OCI-LY7 (cell line): ENCODE data around the gene KCNJ9. TPM values are rescaled to one million over a fixed set of nuclear protein-coding genes. Genes with fewer than 3 reads are reported as not detected.
"Not testable (repeated sequence)": the region's sequence is repeated elsewhere in the genome, so short reads cannot be mapped to it uniquely, and the experiment has no call there.

ENCODE experiments used
- BruUV-seq: library from RNA; stranded (reverse); fragments of 400-500 nt; replicated peaks from 2 replicates; lab custom pipeline; 2021; lab: Mats Ljungman, UMichigan
- CTCF ChIA-PET: fragments of 300-600 bp; sonication (Branson Sonifier 250); formaldehyde crosslinking; loops from one replicate; lab custom pipeline; 2022; ENCODE audit warnings: antibody characterized with exemption; ENCODE audit not compliant: unreplicated experiment; lab: Charles Lee
- POLR2A ChIA-PET: fragments of 300-600 bp; sonication (Branson Sonifier 250); formaldehyde crosslinking; loops from one replicate; lab custom pipeline; 2022; ENCODE audit warnings: antibody characterized with exemption; lab: Charles Lee
- DNase-seq: peaks from one replicate; pipeline ENCODE4 v3.0.0-alpha.2; 2015; ENCODE audit warnings: low spot score
- H2AFZ ChIP-seq: fragments of 200-600 bp; sonication (generic), shearing (Covaris generic); 2 replicates; pipeline ENCODE4 v1.6.1; 2014; ENCODE audit warnings: mild to moderate bottlenecking, antibody characterized with exemption, low read length, moderate library complexity
- H3K27ac ChIP-seq: fragments of 200-600 bp; sonication (generic); 2 replicates; pipeline ENCODE4 v1.5.1; 2014; ENCODE audit warnings: mixed run types, low read depth, mild to moderate bottlenecking, moderate library complexity, low read length, inconsistent platforms; ENCODE audit not compliant: poor library complexity, severe bottlenecking
- H3K36me3 ChIP-seq: fragments of 200-600 bp; sonication (generic); 2 replicates; pipeline ENCODE4 v1.6.1; 2014; ENCODE audit warnings: mild to moderate bottlenecking, antibody characterized with exemption, low read length, moderate library complexity, mixed read lengths; ENCODE audit not compliant: insufficient read depth
- H3K4me1 ChIP-seq: fragments of 200-600 bp; sonication (generic); 2 replicates; pipeline ENCODE4 v1.5.1; 2014; ENCODE audit warnings: mild to moderate bottlenecking, low read length; ENCODE audit not compliant: insufficient read depth, poor library complexity, severe bottlenecking
- H3K4me2 ChIP-seq: fragments of 200-600 bp; sonication (generic); 2 replicates; pipeline ENCODE4 v1.6.1; 2014; ENCODE audit warnings: mild to moderate bottlenecking, low read length
- H3K4me3 ChIP-seq: fragments of 200-600 bp; sonication (generic); 2 replicates; pipeline ENCODE4 v1.5.1; 2014; ENCODE audit warnings: mild to moderate bottlenecking, low read depth, low read length; ENCODE audit not compliant: poor library complexity, severe bottlenecking
- H3K79me2 ChIP-seq: fragments of 200-600 bp; sonication (generic); 2 replicates; pipeline ENCODE4 v1.6.1; 2016; ENCODE audit warnings: low read depth, mild to moderate bottlenecking, low read length, moderate library complexity, mixed read lengths; ENCODE audit not compliant: insufficient read depth
- H3K9me2 ChIP-seq: fragments of 200-600 bp; sonication (generic); 2 replicates; pipeline ENCODE4 v1.6.1; 2016; ENCODE audit warnings: mild to moderate bottlenecking, low read length, mixed read lengths; ENCODE audit not compliant: insufficient read depth
- H3K9me3 ChIP-seq: fragments of 200-600 bp; sonication (generic); 2 replicates; pipeline ENCODE4 v1.6.1; 2014; ENCODE audit warnings: mild to moderate bottlenecking, mixed run types, low read length, mixed read lengths
- H4K20me1 ChIP-seq: fragments of 200-600 bp; sonication (generic); 2 replicates; pipeline ENCODE4 v1.6.1; 2014; ENCODE audit warnings: mild to moderate bottlenecking, antibody characterized with exemption, low read length, moderate library complexity, mixed read lengths; ENCODE audit not compliant: insufficient read depth
- CTCF ChIP-seq: fragments of 200-600 bp; sonication (generic); conservative IDR thresholded peaks from 2 replicates; pipeline ENCODE4 v1.5.1; 2014; ENCODE audit warnings: mild to moderate bottlenecking, antibody characterized with exemption, low read length, moderate library complexity, mixed read lengths
- EZH2phosphoT487 ChIP-seq: fragments of 200-600 bp; sonication (generic); IDR thresholded peaks from 2 replicates; pipeline ENCODE4 v1.6.1; 2018; ENCODE audit warnings: low read depth, borderline replicate concordance, mild to moderate bottlenecking, mixed run types, antibody characterized with exemption, low read length, moderate library complexity, mixed read lengths
- intact Hi-C: fragments of 100-400 bp; cut with micrococcal nuclease; formaldehyde crosslinking; loops from one replicate; pipeline ENCODE4 v1.10.0; 2022; ENCODE audit not compliant: unreplicated experiment
- total RNA-seq, 2 experiments: library from RNA; depleted of rRNA in 1 of 2; stranded (reverse); fragments of >200 nt in 1 of 2; shearing (Covaris generic) in 1 of 2; gene quantifications; 2 replicates each; pipeline ENCODE4 v1.2.3, GENCODE V29; 2014 to 2022

Gene KCNJ9
- total RNA-seq, 2 experiments from 2014 or later, result not detected

GRCh38 chr1:160108888-160109662 is 27.7 kb downstream of the KCNJ9 start:
- H2AFZ ChIP-seq, result peak overlapping the region; percentile 49; the same call in 1 of the 2 replicates
- no TSS peak for BruUV-seq
- no peaks in the 10 kb centered on the region for H3K9me2 ChIP-seq
- no peak overlapping the region for H3K27ac ChIP-seq
- ChIA-PET CTCF (interaction anchor here (0.5 kb wide), 1 partner anchor 13 kb away, joined by 5 read pairs; no protein-coding TSS in a partner anchor), POLR2A (interaction anchor here (0.6 kb wide), 1 partner anchor 32 kb away, joined by 4 read pairs; no protein-coding TSS in a partner anchor)
- peak; percentile 81 for DNase-seq
- peaks cover 4% of the 10 kb centered on the region for H3K4me1 ChIP-seq
- H3K4me2 ChIP-seq, result no peak overlapping the region
- no peaks in the 10 kb centered on the region for H3K36me3 ChIP-seq
- H3K4me3 ChIP-seq, result no peak overlapping the region
- TF ChIP-seq EZH2phosphoT487 (no peak), CTCF (peak; percentile 81)
- no peaks in the 10 kb centered on the region for H4K20me1 ChIP-seq
- H3K79me2 ChIP-seq, result no peaks in the 10 kb centered on the region
- H3K9me3 ChIP-seq, result no peaks in the 10 kb centered on the region
- intact Hi-C loops, result no loop called here

- Histone ChIP-seq H2AFZ (no peak overlapping the region), H3K79me2 (no peaks in the 10 kb centered on the region), H3K27ac (no peak overlapping the region), H3K4me1 (peaks cover 4% of the 10 kb centered on the region), H4K20me1 (no peaks in the 10 kb centered on the region), H3K36me3 (no peaks in the 10 kb centered on the region), H3K9me2 (no peaks in the 10 kb centered on the region), H3K9me3 (no peaks in the 10 kb centered on the region), H3K4me2 (no peak overlapping the region), H3K4me3 (no peak overlapping the region)
- ChIA-PET CTCF (no interaction called here), POLR2A (no interaction called here)
- TF ChIP-seq EZH2phosphoT487 (no peak), CTCF (no peak)
- no TSS peak for BruUV-seq
- intact Hi-C loops, result no loop called here
- no peak for DNase-seq
These were observed 28.3 kb downstream of the KCNJ9 start for GRCh38 chr1:160109686-160110085.

GRCh38 chr1:160111462-160111861 is 30.1 kb downstream of the KCNJ9 start:
- DNase-seq, H3K36me3 ChIP-seq, H3K9me2 ChIP-seq, H3K9me3 ChIP-seq, H3K4me2 ChIP-seq, H3K79me2 ChIP-seq, BruUV-seq, intact Hi-C loops, H2AFZ ChIP-seq, H3K27ac ChIP-seq, H3K4me3 ChIP-seq, H3K4me1 ChIP-seq, H4K20me1 ChIP-seq, POLR2A ChIA-PET, CTCF ChIA-PET: not testable (repeated sequence)
